SK-N-SH treated with all-trans-retinoic acid at 6 μM for 48 hours (cell line): Measurements from ENCODE around the gene FARP1.

ENCODE experiments used
- TCF4 ChIP-seq: fragments of 250-450 bp; sonication (Bioruptor Pico); IDR thresholded peaks from 2 replicates; pipeline ENCODE4 v1.8.0; 2021; ENCODE audit warnings: mild to moderate bottlenecking, moderate library complexity, borderline replicate concordance
- TOX ChIP-seq: fragments of 250-450 bp; sonication (Bioruptor Pico); IDR thresholded peaks from 2 replicates; pipeline ENCODE4 v1.8.0; 2021; ENCODE audit warnings: mild to moderate bottlenecking, moderate library complexity, borderline replicate concordance
- ZC3H10 ChIP-seq: fragments of 250-450 bp; sonication (Bioruptor Pico); IDR thresholded peaks from 2 replicates; pipeline ENCODE4 v1.5.1; 2021; ENCODE audit warnings: mild to moderate bottlenecking, moderate library complexity
- ZNF70 ChIP-seq: fragments of 450-650 bp; formaldehyde crosslinking; IDR thresholded peaks from 2 replicates; pipeline ENCODE4 v1.5.0; 2020; ENCODE audit warnings: mild to moderate bottlenecking, moderate library complexity

GRCh38 chr13:98473788-98474144 lies 330.9 kb downstream of the FARP1 start:
- no peak for TF ChIP-seq TOX
- TF ChIP-seq ZC3H10 (CRISPR knock-in tag): no peak
- no peak for TF ChIP-seq ZNF70
- TF ChIP-seq TCF4 (CRISPR knock-in tag): no peak
